ENCODE measurements around the gene TMEM203. TPM values are rescaled to one million over a fixed set of nuclear protein-coding genes. Genes with fewer than 3 reads are reported as not detected.
A peak's percentile ranks its signal among the peaks of the same experiment; 100 is the strongest.

The TMEM203 gene
- total and polyA plus RNA-seq, 2 of the 13 experiments (the other 11 are each of a cell fraction or from before 2014, with no cell fraction given), result 23.4 to 36.7 TPM

DNA sequence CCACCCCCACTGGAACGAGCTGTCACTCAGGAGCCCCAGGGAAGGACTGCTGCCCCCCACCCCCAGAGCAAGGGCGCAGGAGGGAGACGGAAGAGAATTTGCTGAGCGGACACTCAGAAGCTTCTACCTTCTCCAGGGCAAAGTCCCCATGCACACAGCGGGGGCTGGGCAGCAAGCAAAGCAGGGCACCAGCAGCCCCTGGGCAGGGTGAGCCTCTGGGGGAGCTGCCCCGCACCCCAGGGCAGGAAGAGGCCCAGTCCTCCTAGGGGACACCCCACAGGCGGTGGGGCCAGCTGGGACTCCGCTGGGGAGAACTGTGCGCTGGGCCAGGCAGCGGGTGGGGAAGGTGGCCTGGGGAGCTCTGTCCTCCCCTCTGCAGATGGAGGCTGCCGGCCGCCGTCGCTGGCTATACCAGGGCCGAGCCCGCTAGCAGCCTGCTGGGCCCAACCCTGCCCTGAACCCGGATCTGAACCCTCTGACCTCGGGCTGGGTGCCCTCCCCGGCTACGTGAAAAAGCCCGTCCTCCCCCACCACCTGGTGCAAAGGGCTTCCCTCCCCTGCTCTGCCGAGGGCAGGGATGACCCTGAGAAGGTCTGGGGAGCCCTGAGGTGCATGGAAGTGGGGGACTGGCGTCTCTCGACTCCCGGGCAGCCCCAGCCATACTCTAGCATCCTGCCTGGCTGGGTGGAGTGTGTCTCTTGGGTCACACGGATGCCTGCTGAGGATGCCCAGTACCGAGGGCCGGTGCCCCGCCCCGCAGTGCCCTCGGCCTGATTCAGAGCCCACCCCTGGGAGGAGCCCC lies 24.7 kb upstream of the TMEM203 start (continued):
- TF ChIP-seq, protein P1, sequence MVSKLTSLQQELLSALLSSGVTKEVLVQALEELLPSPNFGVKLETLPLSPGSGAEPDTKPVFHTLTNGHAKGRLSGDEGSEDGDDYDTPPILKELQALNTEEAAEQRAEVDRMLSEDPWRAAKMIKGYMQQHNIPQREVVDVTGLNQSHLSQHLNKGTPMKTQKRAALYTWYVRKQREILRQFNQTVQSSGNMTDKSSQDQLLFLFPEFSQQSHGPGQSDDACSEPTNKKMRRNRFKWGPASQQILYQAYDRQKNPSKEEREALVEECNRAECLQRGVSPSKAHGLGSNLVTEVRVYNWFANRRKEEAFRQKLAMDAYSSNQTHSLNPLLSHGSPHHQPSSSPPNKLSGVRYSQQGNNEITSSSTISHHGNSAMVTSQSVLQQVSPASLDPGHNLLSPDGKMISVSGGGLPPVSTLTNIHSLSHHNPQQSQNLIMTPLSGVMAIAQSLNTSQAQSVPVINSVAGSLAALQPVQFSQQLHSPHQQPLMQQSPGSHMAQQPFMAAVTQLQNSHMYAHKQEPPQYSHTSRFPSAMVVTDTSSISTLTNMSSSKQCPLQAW (CRISPR knock-in tag; IDR thresholded peaks at IDR 0.05), result peak; percentile 72
- TF ChIP-seq, protein P2, sequence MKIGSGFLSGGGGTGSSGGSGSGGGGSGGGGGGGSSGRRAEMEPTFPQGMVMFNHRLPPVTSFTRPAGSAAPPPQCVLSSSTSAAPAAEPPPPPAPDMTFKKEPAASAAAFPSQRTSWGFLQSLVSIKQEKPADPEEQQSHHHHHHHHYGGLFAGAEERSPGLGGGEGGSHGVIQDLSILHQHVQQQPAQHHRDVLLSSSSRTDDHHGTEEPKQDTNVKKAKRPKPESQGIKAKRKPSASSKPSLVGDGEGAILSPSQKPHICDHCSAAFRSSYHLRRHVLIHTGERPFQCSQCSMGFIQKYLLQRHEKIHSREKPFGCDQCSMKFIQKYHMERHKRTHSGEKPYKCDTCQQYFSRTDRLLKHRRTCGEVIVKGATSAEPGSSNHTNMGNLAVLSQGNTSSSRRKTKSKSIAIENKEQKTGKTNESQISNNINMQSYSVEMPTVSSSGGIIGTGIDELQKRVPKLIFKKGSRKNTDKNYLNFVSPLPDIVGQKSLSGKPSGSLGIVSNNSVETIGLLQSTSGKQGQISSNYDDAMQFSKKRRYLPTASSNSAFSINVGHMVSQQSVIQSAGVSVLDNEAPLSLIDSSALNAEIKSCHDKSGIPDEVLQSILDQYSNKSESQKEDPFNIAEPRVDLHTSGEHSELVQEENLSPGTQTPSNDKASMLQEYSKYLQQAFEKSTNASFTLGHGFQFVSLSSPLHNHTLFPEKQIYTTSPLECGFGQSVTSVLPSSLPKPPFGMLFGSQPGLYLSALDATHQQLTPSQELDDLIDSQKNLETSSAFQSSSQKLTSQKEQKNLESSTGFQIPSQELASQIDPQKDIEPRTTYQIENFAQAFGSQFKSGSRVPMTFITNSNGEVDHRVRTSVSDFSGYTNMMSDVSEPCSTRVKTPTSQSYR (CRISPR knock-in tag; IDR thresholded peaks at IDR 0.05; ENCODE audit: borderline replicate concordance), result peak; percentile 36; the same call in 1 of the 2 replicates
- TF ChIP-seq MED8 (CRISPR knock-in tag; IDR thresholded peaks at IDR 0.05; ENCODE audit: insufficient replicate concordance) (no peak), ZNF101 (CRISPR knock-in tag; IDR thresholded peaks at IDR 0.05; ENCODE audit: borderline replicate concordance, low read depth) (no peak), TRIM24 (CRISPR knock-in tag; IDR thresholded peaks at IDR 0.05) (no peak), ZNF577 (CRISPR knock-in tag; IDR thresholded peaks at IDR 0.05; ENCODE audit: borderline replicate concordance, low read depth) (no peak), RFXANK (CRISPR knock-in tag; IDR thresholded peaks at IDR 0.05) (no peak), NPAS2 (CRISPR knock-in tag; IDR thresholded peaks at IDR 0.05; ENCODE audit: borderline replicate concordance) (no peak), ZNF619 (CRISPR knock-in tag; IDR thresholded peaks at IDR 0.05) (peak; percentile 71; the same call in 1 of the 2 replicates), ZNF703 (CRISPR knock-in tag; IDR thresholded peaks at IDR 0.05; ENCODE audit: borderline replicate concordance) (no peak), ZNF354B (CRISPR knock-in tag; IDR thresholded peaks at IDR 0.05) (no peak), RBM22 (optimal IDR thresholded peaks at IDR 0.05; ENCODE audit: low read length) (no peak), ZNF556 (CRISPR knock-in tag; IDR thresholded peaks at IDR 0.05; ENCODE audit: borderline replicate concordance) (no peak; the same call in 1 of the 2 replicates), ZFP1 (CRISPR knock-in tag; IDR thresholded peaks at IDR 0.05) (no peak), ADNP (CRISPR knock-in tag; IDR thresholded peaks at IDR 0.05) (no peak), NONO (IDR thresholded peaks at IDR 0.05) (no peak), NONO (CRISPR knock-in tag; conservative IDR thresholded peaks at IDR 0.05) (peak; percentile 89), ZFX (CRISPR knock-in tag; IDR thresholded peaks at IDR 0.05; ENCODE audit: low read depth) (peak; percentile 70), PCBP2 (optimal IDR thresholded peaks at IDR 0.05; ENCODE audit: low read depth, low read length, poor library complexity, severe bottlenecking) (no peak), ZNF615 (CRISPR knock-in tag; IDR thresholded peaks at IDR 0.05; ENCODE audit: borderline replicate concordance) (no peak), ZFP90 (CRISPR knock-in tag; IDR thresholded peaks at IDR 0.05; ENCODE audit: borderline replicate concordance) (0 out of 2 replicates have a peak, but pooled peaks have one; percentile 23)
- TF ChIP-seq, protein P3, sequence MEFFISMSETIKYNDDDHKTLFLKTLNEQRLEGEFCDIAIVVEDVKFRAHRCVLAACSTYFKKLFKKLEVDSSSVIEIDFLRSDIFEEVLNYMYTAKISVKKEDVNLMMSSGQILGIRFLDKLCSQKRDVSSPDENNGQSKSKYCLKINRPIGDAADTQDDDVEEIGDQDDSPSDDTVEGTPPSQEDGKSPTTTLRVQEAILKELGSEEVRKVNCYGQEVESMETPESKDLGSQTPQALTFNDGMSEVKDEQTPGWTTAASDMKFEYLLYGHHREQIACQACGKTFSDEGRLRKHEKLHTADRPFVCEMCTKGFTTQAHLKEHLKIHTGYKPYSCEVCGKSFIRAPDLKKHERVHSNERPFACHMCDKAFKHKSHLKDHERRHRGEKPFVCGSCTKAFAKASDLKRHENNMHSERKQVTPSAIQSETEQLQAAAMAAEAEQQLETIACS (CRISPR knock-in tag; IDR thresholded peaks at IDR 0.05), result 0 out of 2 replicates have a peak, but pooled peaks have one; percentile 35
- TF ChIP-seq, protein P4, sequence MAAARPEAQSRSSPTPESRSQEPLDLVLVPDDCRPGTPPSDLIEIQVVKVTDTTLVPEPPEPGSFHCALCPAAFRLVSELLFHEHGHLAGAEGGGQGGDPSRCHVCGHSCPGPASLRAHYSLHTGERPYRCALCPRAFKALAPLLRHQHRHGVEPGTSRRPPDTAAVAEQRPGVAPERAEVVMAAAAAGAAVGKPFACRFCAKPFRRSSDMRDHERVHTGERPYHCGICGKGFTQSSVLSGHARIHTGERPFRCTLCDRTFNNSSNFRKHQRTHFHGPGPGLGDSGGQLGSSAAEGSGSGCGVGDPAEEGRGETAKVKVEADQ (CRISPR knock-in tag; IDR thresholded peaks at IDR 0.05; ENCODE audit: borderline replicate concordance), result no peak
